Left colon (tissue), 2 donors: ENCODE data around the gene CCDC171. TPM values are rescaled to one million over a fixed set of nuclear protein-coding genes. Genes with fewer than 3 reads are reported as not detected.
"Not testable (repeated sequence)": the region's sequence is repeated elsewhere in the genome, so short reads cannot be mapped to it uniquely, and the experiment has no call there.

Source experiments
- ATAC-seq: fragments of 200-7000 bp; cut with Tn5 transposase; one replicate; pipeline ENCODE4 v1.9.1; 2020; ENCODE audit warnings: mild to moderate bottlenecking, moderate library complexity
- DNase-seq, 2 donors: peaks; one replicate each; pipeline ENCODE4 v3.0.0-alpha.2; 2020
- intact Hi-C, 2 donors: fragments of 100-400 bp; cut with DNase I in 1 of 2; cut with micrococcal nuclease in 1 of 2; formaldehyde crosslinking; loops; one replicate each; pipeline versions ENCODE4 v1.11.2 to v1.14.0; 2022; cut with DNase I, micrococcal nuclease
- total RNA-seq, 2 donors: library from RNA; stranded (reverse); fragmentation: NEBNext Ultra II Directional; extraction: Animal tissue kit (Norgen Biotek cat#: 25700); gene quantifications; one replicate each; pipeline ENCODE4 v1.2.1, GENCODE V29; 2021
- donor health status: DM: no; HTN: no; CAD: no.
- donor health status: DM: yes; HTN: yes; CAD: no.

Gene CCDC171
- total RNA-seq, 2 donors from 2014 or later = 3.2 to 3.5 TPM

DNA sequence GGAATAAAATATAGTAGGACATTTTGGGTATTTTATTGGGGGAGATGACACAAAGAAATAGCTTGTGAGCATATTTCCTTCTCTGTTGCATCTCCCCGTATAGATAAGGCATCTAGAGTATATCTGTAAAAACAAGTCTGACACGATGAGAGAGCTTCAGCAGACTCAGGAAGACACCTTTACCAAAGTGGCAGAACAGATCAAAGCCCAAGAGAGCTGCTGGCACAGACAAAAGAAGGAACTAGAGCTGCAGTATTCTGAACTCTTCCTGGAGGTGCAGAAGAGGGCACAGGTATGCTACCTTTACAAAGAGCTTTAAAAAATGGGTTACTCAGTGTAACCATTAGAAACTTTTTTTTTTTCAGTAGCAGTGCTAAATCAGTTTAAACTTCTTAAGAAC is 176.7 kb downstream of the CCDC171 start:
- DNase-seq = no peak
- intact Hi-C loops = no loop called here
- no peak for ATAC-seq

DNA sequence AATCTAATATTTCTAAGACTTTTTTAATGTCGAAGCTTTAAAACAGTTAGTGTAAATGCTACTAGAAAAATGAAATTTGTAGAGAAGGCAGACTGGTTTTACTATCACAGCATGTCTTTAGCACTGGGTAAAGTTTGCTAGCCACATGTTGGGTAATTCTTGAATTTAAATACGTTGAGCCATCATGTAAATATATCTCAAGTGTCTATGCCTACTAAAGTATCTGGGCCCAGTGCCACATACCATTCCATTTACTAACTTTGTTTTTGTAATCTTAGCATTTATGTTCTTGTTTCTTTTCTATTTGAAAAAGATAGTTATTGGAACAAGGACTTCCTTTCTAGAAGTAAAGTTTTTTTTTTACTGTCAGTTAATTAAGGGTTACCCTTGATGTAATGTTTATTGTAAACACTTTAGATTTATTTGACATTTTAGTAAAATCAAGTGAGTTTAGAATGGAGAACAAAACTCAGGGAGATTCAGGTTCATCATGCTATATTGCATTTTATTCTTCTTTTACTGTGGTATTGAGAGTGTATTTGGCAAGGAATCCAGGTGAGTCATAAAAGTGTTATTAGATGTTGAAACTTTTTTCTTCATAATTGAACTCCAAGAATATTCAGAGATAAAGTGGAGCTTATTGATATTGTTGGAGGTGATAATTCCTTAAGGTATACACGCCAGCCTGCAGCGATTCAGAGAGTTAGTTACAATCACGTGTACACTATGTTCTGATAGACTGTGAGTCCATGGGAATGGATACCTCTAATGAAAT is 182.4 kb downstream of the CCDC171 start:
- DNase-seq = no peak
- intact Hi-C loops = no loop called here
- ATAC-seq = no peak

DNA sequence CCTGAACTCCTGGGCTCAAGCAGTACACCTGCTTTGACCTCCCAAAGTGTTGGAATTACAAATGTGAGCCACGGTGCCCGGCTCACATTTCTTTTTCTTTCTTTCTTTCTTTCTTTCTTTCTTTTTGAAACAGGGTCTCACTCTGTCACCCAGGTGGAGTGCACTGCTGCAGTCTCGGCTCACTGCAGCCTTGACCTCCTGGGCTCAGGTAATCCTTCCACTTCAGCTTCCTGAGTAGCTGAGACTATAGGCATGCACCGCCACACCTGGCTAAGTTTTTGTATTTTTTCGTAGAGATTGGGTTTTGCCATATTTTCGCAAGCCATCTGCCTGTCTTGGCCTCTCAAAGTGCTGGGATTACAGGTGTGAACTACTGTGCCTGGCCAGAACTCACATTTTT is 183.7 kb downstream of the CCDC171 start:
- ATAC-seq (no peak), DNase-seq (no peak)
- intact Hi-C loops = no loop called here

DNA sequence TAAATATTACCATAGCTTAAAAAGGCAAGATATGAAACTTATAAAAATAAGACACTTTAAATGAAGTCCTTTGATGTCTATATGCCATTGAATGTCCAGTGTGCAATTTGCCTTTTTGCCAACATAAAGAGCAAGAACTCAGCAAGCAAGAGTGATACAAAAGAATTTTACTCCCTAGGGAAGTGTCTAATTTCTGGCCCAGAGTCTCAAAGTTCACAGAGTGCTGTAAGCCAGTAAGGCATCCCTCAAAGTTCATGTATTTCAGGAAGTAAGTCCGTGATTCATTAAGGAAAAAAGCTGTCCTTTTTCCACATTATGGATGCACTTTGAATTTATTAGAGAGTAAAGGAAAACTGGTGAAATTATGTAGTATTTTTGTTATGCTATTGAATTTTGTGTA is 185.2 kb downstream of the CCDC171 start:
- intact Hi-C loops = no loop called here
- DNase-seq = no peak
- ATAC-seq = no peak

DNA sequence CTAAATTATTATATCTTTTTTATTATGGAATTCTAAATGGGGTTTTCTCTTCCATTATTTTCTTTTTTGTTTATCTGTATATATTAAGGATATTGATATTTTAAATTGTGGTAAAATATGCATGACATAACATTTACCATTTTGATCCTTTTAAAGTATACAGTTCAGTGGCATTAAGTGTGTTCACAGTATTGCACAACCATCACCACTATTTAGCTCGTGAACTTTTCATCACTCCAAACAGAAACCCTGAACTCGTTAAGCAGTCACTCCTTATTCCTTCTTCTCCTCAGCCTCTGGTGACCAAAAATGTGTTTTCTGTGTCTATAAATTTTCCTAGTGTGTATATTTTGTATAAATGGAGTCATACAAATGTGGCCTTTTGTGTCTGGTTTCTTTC is 188.2 kb downstream of the CCDC171 start:
- DNase-seq (no peak), ATAC-seq (no peak)
- intact Hi-C loops = no loop called here

DNA sequence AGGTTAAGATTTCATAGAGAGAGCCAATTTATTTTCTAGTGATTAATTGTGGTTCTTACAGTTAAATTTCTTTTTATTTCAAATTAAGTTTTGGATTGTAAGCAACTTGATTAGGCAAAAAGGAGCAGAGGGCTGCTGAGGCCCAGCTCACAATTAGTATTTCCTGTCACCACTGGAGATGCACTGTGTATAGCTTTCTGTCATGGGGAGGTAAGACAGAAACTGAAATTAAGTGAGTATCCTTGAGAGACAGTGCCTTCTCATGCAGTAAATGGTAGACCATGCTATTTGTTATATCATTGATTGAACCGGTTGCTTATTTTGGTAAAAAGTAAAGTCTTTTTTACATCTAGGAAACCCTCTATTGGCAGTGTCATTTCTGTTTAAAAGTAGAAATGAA is 190.7 kb downstream of the CCDC171 start:
- DNase-seq = no peak
- no peak for ATAC-seq
- intact Hi-C loops = no loop called here

DNA sequence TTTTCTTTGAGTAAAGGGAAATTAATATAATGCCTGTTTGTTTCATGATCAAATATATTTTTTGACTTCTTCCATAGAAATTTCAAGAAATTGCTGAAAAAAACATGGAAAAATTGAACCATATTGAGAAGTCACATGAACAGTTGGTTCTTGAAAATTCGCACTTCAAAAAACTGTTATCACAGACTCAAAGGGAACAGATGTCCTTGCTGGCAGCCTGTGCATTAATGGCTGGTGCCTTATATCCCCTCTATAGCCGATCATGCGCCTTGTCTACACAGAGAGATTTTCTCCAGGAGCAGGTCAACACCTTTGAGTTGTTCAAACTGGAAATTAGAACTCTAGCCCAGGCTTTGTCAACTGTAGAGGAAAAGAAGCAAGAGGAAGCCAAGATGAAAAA is 191.4 kb downstream of the CCDC171 start:
- DNase-seq (no peak), ATAC-seq (no peak)
- intact Hi-C loops = no loop called here

DNA sequence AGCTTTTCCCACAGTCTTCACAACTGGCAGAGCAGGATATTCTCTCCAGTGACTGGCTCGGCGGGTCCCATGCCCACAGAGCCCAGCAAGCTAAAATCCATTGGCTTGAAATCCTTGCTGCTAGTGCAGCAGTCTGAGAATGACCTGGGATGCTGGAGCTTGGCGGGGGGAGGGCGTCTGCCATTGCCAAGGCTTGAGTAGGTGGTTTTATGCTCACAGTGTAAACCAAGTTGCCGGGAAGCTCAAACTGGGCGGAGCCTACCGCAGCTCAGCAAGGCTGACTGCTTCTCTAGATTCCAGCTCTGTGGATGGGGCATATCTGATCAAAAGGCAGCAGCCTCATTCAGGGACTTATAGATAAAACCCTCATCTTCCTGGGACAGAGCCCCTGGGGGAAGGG is 194.1 kb downstream of the CCDC171 start:
- DNase-seq (no peak), ATAC-seq (no peak)
- intact Hi-C loops = no loop called here

DNA sequence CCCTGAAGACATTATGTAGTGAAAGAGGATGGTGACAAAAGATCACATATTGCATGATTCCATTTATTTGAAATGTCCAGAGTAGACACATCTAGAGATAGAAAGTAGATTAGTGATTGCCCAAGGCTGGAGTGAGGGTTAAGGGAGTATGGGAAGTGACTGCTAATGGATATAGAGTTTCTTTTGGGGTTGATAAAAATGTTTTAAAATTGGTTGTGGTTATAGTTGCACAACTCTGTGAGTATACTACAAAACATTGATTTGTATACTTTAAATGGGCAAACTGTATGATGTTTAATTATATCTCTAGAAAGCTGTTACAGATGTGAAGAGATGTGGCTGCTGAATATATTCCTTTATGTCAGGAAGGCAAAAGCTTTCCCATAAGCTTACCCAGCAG is 202.8 kb downstream of the CCDC171 start:
- DNase-seq (no peak), ATAC-seq (no peak)
- intact Hi-C loops = no loop called here

DNA sequence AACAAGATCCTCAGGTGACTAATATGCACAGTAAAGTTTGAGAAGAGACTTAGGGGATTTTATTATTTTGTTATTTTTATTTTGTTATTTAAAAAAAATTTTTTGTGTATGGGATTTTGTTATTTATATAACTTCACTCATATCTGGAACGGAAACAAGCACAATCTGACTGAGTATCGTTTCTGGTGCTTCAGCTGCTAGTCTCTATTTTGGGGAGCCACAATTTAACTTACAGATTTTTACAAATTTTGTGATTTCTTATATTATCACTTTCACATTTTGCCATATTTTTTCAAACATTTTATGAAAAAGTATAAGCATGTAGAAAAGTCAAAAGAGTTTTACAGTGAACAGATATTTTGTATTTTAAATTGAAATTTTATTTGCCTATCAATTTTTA is 208.7 kb downstream of the CCDC171 start:
- DNase-seq (no peak), ATAC-seq (no peak)
- intact Hi-C loops = no loop called here

DNA sequence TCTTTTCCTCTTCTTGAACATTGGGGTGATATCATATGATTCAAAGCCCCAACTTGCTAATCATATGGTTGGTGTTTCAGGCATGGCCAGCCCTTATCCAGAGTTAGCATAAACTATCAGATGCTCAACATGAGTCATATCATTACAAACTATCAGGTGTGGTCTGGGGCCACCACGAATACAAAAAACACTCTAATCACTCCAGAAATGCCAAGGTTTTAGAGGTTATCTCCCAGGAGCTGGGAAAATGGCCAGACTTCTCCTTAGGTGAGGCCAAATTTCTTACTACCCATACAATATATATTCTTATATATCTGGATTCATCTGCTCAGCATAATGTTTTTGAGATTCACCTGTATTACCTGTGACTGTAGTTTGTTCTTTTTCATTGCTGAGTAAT is 210.5 kb downstream of the CCDC171 start:
- DNase-seq (no peak), ATAC-seq (no peak)
- intact Hi-C loops = no loop called here

DNA sequence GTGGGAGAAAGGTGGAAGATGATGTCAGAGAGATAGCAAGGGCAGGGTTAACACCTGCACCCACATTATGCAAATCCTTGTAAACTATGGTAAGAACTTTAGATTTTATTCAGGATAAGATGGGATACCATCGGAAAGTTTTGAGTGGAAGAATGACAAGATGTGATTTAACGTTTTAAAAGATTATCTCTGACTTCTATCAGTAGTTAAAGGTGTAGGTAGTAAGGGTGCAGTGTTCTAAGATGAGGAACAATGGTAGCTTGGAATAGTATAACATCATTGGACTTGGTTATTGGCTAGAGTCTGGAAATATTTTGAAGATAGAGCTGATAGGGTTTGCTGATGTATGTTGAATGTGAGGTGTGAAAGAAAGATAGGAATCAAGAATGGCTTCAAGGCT is 211.3 kb downstream of the CCDC171 start:
- DNase-seq = no peak
- intact Hi-C loops = no loop called here
- no peak for ATAC-seq

DNA sequence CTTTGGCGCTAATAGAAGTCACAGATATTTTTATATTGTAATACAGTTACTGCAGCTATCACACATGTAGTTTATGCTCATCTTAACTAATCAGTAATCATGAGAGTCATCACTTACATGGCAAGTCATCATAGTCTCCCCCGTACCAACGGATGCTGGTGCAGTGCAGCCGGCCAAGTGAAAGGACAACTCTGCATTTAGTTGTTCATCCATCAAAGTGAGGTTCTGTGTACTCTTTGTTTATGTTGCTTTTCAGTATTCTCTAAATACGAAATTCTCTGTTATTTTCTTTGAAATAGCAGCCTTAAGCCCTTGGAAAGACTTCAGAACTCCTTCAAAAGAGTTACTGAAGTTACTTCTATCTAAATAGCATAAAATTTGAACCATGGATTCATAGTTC is 216.7 kb downstream of the CCDC171 start:
- DNase-seq (no peak), ATAC-seq (no peak)
- intact Hi-C loops = no loop called here

DNA sequence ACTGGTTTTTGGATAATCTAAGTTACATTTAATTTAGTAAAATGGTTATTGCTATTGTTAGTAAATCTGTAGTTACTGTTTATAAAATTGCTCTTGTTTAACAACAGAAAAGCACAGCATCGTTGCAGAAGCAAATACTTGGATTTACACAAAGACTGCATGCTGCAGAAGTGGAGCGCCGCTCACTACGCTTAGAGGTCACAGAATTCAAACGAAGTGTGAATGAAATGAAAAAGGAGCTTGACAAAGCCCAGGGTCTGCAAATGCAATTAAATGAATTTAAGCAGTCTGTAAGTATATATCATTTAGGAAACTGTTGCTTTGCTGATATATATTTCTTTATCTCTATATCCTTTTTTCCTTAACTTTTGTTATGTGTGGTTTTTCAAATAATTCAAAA is 226.0 kb downstream of the CCDC171 start:
- ATAC-seq = no peak

DNA sequence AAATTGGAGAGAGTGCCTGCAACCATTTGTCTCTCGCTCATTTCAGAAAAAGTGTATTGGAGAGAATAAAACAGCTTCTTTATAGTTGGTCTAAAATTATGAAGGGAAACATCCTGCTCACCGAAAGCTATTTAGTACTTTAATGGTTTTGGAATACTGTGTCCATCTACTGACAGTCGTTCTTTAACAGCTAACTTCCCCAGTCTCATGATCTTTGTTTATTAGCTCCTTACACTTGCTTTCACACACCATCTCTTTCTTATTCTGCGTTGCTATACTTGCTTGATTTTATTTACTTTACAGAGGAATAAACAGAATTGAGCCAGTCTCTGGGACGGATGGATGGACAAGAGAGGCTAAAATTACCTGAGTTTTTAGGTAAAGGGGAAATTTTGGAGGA is 229.3 kb downstream of the CCDC171 start:
- intact Hi-C loops = no loop called here
- ATAC-seq = no peak
- no peak for DNase-seq

More for the DNA sequence above, 226.0 kb downstream of the CCDC171 start:
- DNase-seq = no peak
- intact Hi-C loops = no loop called here

DNA sequence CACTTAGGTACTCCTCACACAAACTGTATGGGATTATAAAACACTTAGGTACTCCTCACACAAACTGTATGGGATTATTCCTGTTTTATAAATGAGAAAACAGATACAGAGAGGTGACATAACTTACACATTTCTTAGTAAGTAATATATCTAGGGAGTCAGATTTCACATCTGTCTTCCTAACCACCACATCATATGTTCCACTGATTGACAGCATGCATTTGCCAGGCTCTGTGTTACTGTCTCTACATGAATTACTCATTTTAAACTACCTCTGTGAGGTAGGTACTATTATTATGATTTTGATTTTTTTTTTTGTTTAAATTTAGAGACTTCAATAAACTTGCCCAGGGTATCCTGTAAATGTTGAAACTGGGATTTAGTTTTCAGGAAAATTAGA is 232.7 kb downstream of the CCDC171 start:
- DNase-seq (no peak), ATAC-seq (no peak)
- intact Hi-C loops = no loop called here

DNA sequence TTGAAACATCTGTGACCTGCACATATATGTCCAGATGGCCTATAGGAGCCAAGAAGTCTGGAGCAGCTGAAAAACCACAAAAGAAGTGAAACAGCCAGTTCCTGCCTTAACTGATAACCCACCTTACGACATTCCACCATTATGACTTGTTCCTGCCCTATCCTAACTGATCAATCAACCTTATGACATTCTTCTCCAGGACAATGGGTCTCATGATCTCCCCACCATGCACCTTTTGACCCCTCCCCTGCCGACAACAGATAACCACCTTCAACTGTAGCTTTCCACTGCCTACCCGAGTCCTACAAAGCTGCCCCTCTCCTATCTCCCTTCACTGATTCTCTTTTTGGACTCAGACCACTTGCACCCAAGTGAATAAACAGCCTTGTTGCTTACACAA is 233.8 kb downstream of the CCDC171 start:
- ATAC-seq (no peak), DNase-seq (no peak)
- intact Hi-C loops = no loop called here

DNA sequence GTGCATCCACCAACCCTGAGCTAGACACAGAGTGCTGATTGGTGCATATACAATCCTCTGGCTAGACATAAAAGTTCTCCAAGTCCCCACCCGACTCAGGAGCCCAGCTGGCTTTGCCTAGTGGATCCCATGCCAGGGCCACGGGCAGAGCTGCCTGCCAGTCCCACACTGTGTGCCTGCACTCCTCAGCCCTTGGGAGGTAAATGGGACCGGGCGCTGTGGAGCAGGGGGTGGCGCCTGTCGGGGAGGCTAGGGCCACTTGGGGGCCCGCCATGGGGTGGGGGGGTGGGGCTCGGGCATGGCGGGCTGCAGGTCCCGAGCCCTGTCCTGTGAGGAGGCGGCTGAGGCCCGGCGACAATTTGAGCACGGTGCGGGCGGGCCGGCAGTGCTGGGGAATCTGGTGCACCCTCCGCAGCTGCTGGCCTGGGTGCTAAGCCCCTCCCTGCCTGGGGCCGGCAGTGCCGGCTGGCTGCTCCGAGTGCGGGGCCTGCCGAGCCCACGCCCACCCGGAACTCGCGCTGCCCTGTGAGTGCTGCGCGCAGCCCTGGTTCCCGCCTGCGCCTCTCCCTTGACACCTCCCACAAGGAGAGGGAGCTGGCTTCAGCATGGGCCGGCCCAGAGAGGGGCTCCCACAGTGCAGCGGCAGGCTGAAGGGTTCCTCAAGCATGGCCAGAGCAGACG is 257.5 kb downstream of the CCDC171 start:
- DNase-seq, intact Hi-C loops, ATAC-seq: not testable (repeated sequence)

DNA sequence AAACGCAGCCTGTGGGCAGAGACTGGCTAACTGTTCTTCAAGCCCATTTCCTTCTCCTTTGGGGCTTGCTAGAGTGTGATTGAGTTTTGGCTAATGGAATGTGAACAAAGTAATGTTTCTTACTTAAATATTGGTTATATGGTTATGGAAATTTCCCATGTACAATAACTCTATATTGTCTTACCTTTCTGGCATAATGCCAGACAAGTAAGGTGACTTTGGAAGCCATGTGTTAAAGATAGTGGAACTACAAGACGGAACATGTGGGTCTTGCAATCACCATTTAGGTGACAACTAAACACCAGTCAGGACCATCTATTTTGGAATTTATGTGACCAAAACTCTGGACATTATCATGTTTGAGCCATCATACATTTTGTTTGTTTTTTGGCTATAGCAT is 260.2 kb downstream of the CCDC171 start:
- intact Hi-C loops = no loop called here
- ATAC-seq (no peak), DNase-seq (no peak)

DNA sequence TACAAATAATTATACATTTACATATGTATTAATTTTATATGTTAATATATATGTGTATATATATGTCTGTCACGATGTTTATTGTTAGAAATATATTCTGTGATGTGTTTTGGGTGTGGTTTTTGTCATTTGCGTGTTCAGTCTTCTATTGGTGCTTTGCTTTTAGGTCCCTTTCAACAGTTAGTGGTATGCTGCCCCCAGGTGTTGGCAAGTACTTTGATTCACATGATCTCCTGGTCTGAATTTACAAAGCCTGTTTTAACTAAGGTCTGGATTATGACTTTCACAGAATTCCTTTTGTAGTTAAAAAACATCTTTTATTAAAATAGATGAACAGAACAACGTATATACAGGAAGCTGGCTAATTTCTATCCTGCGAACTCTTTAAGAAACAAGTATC is 271.5 kb downstream of the CCDC171 start:
- intact Hi-C loops = no loop called here
- DNase-seq (no peak), ATAC-seq (no peak)

DNA sequence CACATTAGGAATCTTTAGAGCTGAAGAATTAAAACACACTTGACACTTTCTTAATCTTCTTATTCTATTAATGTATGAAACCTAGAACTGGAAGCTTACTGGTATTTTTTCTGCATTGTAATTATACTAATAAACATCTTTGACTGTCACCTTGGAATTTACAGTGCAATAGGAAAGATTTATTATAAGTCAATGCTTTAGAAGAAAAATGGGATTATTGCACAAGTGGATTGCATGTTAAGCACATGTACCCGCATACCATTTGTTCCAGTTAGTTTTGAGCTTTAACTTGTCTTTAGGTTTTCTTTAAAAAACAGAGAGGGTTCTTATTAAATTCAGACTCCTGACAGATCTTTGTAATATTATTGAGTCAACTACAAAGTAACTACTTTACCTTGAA is 278.5 kb downstream of the CCDC171 start:
- intact Hi-C loops = no loop called here
- DNase-seq (no peak), ATAC-seq (no peak)
